Measurements from ENCODE around the gene SNAP47. TPM values are rescaled to one million over a fixed set of nuclear protein-coding genes. Genes with fewer than 3 reads are reported as not detected.
A peak's percentile ranks its signal among the peaks of the same experiment; 100 is the strongest.

Gene SNAP47
- total RNA-seq, 4 donors from 2014 or later, result 11.3 to 28.5 (median 20.2) TPM

GRCh38 chr1:227734546-227734855 is 734 bp upstream of the SNAP47 start:
- Histone ChIP-seq H3K4me1 (peaks cover 19 to 55% (median 31%) of the 10 kb centered on the region in 3 donors), H3K36me3 (peaks cover 0 to 27% (median 12%) of the 10 kb centered on the region in 3 donors), H3K9me3 (no peaks in the 10 kb centered on the region), H3K4me3 (peak overlapping the region; percentile 88 to 97 (median 94)), H3K27ac (peak overlapping the region; percentile 86 to 93 (median 92)), H3K27me3 (no peaks in the 10 kb centered on the region)
- no peak for DNase-seq
- intact Hi-C loops (cut with DNase I), result no loop called here
- TF ChIP-seq CTCF (IDR thresholded peaks at IDR 0.05), result no peak
- no peak for TF ChIP-seq POLR2A (IDR thresholded peaks at IDR 0.05)
- 0 to 7% methylated on average over 6 of the region's 10 CpGs for WGBS, 2 donors

- no peak for TF ChIP-seq CTCF (IDR thresholded peaks at IDR 0.05)
- TF ChIP-seq POLR2A (IDR thresholded peaks at IDR 0.05), result no peak
- no peak for DNase-seq
- intact Hi-C loops (cut with DNase I), result no loop called here
- 3 to 4% methylated on average over 11 to 13 of the region's 31 CpGs for WGBS, 2 donors
- Histone ChIP-seq H3K27ac (peak overlapping the region; percentile 86 to 93 (median 92)), H3K4me3 (peak overlapping the region; percentile 88 to 97 (median 94)), H3K9me3 (no peaks in the 10 kb centered on the region), H3K27me3 (no peaks in the 10 kb centered on the region), H3K36me3 (peaks cover 0 to 35% (median 12%) of the 10 kb centered on the region in 3 donors), H3K4me1 (peaks cover 16 to 43% (median 20%) of the 10 kb centered on the region in 3 donors)
Measured at GRCh38 chr1:227735539-227736285, 477 bp downstream of the SNAP47 start.

GRCh38 chr1:227736814-227737432 is 1.7 kb downstream of the SNAP47 start:
- TF ChIP-seq POLR2A (IDR thresholded peaks at IDR 0.05) (no peak), CTCF (IDR thresholded peaks at IDR 0.05) (no peak)
- H3K27me3 ChIP-seq, result no peaks in the 10 kb centered on the region
- peaks cover 0 to 29% (median 12%) of the 10 kb centered on the region in 3 donors for H3K36me3 ChIP-seq
- no peaks in the 10 kb centered on the region for H3K9me3 ChIP-seq
- H3K4me3 ChIP-seq, result no peak overlapping the region
- H3K4me1 ChIP-seq, result peaks cover 16 to 39% (median 20%) of the 10 kb centered on the region in 3 donors
- DNase-seq, result no peak
- 80 to 83% methylated on average over 11 of the region's 11 CpGs for WGBS, 2 donors
- intact Hi-C loops (cut with DNase I), result no loop called here
- no peak overlapping the region for H3K27ac ChIP-seq

DNA sequence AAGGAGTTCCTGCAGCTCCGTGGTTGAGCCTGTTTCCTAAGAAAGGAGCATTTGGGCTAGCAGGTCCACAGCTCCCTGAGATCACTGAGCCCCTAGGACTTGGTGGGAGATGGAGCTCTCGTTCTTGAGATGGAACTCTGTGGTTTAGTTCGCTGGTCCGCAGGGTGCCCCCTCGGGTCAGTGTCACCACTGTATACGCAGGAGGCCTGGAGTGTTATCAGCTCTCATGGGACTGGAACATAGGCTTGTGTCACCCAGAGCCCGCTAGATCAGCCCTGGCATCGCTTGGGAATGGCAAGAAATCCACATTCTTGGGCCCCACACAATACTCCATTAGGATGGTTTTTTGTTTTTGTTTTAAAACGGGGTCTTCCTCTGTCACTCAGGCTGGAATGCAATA is 3.6 kb downstream of the SNAP47 start:
- no peak overlapping the region for H3K27ac ChIP-seq

More for the DNA sequence above, 3.6 kb downstream of the SNAP47 start:
- H3K4me3 ChIP-seq, result no peak overlapping the region
- no peaks in the 10 kb centered on the region for H3K9me3 ChIP-seq
- intact Hi-C loops (cut with DNase I), result no loop called here
- 85 to 91% methylated on average over 2 to 9 of the region's 9 CpGs for WGBS, 2 donors
- no peak for TF ChIP-seq CTCF (IDR thresholded peaks at IDR 0.05)
- no peak for TF ChIP-seq POLR2A (IDR thresholded peaks at IDR 0.05)
- no peaks in the 10 kb centered on the region for H3K27me3 ChIP-seq
- DNase-seq, result no peak
- H3K36me3 ChIP-seq, result peaks cover 0 to 12% (median 0%) of the 10 kb centered on the region in 3 donors
- peaks cover 10 to 28% (median 16%) of the 10 kb centered on the region in 3 donors for H3K4me1 ChIP-seq

Data from esophagus squamous epithelium (tissue), 5 donors.